ENCODE data around the gene TMEM203. TPM values are rescaled to one million over a fixed set of nuclear protein-coding genes. Genes with fewer than 3 reads are reported as not detected.

Gene TMEM203
- total and polyA plus RNA-seq, 2 of the 13 experiments (the other 11 are each of a cell fraction or from before 2014, with no cell fraction given), result 23.4 to 36.7 TPM

DNA sequence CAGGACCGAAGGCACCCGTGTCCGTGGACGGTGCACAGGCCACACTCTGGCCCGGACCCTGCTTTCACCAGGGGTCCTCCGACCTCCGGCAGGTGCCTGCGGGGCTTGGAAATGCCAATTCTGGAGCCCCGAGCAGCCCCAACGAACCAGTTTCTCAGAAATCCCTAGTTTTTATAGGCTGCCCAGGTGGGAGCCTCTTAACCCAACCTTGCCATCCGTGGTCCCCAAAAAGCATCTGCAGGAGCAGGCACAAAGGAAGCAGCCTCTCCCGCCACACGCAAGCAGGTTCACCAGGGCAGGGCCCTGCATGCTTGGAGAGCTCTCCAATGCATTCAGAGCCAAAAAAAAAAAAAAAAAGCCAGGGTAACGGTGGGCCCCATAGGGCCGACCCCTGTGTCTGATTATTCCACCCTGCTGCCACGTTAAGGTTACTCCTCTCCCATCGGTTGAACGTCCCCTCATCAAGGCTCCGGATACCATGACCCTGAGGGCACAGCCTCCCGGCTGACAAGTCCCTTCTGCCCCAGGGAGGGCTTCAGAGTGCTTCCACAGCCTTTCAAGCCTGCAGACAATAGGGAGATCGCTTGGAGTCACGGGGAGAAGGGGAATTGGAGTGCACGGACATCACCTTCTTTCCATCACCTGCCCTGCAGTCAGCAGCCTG, 4.1 kb downstream of the TMEM203 start (continued):
- TF ChIP-seq SNRNP70 (IDR thresholded peaks at IDR 0.05; ENCODE audit: low read depth, low read length) (no peak), FOXC1 (CRISPR knock-in tag; IDR thresholded peaks at IDR 0.05; ENCODE audit: borderline replicate concordance) (peak; percentile 10; the same call in 1 of the 2 replicates), ZNF670 (CRISPR knock-in tag; IDR thresholded peaks at IDR 0.05; ENCODE audit: borderline replicate concordance) (no peak), IKZF4 (CRISPR knock-in tag; IDR thresholded peaks at IDR 0.05; ENCODE audit: borderline replicate concordance, low read depth, not compliant biosample characterization) (no peak), FOXK1 (CRISPR knock-in tag; IDR thresholded peaks at IDR 0.05; ENCODE audit: borderline replicate concordance, low read depth) (no peak; the same call in 1 of the 2 replicates), SIN3A (IDR thresholded peaks at IDR 0.05; ENCODE audit: borderline replicate concordance, low read depth, low read length) (no peak), FOXM1 (CRISPR knock-in tag; IDR thresholded peaks at IDR 0.05) (no peak), ZNF124 (CRISPR knock-in tag; IDR thresholded peaks at IDR 0.05) (no peak; the same call in 1 of the 2 replicates), BORCS8-MEF2B (CRISPR knock-in tag; IDR thresholded peaks at IDR 0.05) (no peak), NBN (conservative IDR thresholded peaks at IDR 0.05) (no peak), SP5 (CRISPR knock-in tag; IDR thresholded peaks at IDR 0.05; ENCODE audit: borderline replicate concordance, low read depth) (no peak)
- TF ChIP-seq, protein P1, sequence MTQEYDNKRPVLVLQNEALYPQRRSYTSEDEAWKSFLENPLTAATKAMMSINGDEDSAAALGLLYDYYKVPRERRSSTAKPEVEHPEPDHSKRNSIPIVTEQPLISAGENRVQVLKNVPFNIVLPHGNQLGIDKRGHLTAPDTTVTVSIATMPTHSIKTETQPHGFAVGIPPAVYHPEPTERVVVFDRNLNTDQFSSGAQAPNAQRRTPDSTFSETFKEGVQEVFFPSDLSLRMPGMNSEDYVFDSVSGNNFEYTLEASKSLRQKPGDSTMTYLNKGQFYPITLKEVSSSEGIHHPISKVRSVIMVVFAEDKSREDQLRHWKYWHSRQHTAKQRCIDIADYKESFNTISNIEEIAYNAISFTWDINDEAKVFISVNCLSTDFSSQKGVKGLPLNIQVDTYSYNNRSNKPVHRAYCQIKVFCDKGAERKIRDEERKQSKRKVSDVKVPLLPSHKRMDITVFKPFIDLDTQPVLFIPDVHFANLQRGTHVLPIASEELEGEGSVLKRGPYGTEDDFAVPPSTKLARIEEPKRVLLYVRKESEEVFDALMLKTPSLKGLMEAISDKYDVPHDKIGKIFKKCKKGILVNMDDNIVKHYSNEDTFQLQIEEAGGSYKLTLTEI (CRISPR knock-in tag; conservative IDR thresholded peaks at IDR 0.05), result no peak
- TF ChIP-seq, protein P2, sequence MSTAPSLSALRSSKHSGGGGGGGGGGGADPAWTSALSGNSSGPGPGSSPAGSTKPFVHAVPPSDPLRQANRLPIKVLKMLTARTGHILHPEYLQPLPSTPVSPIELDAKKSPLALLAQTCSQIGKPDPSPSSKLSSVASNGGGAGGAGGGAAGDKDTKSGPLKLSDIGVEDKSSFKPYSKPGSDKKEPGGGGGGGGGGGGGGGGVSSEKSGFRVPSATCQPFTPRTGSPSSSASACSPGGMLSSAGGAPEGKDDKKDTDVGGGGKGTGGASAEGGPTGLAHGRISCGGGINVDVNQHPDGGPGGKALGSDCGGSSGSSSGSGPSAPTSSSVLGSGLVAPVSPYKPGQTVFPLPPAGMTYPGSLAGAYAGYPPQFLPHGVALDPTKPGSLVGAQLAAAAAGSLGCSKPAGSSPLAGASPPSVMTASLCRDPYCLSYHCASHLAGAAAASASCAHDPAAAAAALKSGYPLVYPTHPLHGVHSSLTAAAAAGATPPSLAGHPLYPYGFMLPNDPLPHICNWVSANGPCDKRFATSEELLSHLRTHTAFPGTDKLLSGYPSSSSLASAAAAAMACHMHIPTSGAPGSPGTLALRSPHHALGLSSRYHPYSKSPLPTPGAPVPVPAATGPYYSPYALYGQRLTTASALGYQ (CRISPR knock-in tag; IDR thresholded peaks at IDR 0.05), result no peak
- TF ChIP-seq, protein P3, sequence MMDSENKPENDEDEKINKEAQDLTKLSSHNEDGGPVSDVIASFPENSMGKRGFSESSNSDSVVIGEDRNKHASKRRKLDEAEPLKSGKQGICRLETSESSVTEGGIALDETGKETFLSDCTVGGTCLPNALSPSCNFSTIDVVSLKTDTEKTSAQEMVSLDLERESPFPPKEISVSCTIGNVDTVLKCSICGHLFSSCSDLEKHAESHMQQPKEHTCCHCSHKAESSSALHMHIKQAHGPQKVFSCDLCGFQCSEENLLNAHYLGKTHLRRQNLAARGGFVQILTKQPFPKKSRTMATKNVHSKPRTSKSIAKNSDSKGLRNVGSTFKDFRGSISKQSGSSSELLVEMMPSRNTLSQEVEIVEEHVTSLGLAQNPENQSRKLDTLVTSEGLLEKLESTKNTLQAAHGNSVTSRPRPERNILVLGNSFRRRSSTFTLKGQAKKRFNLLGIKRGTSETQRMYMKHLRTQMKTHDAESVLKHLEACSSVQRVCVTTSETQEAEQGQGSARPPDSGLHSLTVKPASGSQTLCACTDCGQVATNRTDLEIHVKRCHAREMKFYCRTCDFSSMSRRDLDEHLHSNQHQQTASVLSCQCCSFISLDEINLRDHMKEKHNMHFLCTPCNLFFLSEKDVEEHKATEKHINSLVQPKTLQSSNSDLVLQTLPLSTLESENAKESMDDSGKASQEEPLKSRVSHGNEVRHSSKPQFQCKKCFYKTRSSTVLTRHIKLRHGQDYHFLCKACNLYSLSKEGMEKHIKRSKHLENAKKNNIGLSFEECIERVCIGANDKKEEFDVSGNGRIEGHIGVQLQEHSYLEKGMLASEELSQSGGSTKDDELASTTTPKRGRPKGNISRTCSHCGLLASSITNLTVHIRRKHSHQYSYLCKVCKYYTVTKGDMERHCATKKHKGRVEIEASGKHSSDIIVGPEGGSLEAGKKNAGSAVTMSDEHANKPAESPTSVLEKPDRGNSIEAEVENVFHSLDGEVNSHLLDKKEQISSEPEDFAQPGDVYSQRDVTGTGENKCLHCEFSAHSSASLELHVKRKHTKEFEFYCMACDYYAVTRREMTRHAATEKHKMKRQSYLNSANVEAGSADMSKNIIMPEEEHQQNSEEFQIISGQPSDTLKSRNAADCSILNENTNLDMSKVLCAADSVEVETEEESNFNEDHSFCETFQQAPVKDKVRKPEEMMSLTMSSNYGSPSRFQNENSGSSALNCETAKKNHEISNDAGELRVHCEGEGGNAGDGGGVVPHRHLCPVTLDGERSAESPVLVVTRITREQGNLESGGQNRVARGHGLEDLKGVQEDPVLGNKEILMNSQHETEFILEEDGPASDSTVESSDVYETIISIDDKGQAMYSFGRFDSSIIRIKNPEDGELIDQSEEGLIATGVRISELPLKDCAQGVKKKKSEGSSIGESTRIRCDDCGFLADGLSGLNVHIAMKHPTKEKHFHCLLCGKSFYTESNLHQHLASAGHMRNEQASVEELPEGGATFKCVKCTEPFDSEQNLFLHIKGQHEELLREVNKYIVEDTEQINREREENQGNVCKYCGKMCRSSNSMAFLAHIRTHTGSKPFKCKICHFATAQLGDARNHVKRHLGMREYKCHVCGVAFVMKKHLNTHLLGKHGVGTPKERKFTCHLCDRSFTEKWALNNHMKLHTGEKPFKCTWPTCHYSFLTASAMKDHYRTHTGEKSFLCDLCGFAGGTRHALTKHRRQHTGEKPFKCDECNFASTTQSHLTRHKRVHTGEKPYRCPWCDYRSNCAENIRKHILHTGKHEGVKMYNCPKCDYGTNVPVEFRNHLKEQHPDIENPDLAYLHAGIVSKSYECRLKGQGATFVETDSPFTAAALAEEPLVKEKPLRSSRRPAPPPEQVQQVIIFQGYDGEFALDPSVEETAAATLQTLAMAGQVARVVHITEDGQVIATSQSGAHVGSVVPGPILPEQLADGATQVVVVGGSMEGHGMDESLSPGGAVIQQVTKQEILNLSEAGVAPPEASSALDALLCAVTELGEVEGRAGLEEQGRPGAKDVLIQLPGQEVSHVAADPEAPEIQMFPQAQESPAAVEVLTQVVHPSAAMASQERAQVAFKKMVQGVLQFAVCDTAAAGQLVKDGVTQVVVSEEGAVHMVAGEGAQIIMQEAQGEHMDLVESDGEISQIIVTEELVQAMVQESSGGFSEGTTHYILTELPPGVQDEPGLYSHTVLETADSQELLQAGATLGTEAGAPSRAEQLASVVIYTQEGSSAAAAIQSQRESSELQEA (CRISPR knock-in tag; IDR thresholded peaks at IDR 0.05; ENCODE audit: not compliant biosample characterization), result peak; percentile 14
- TF ChIP-seq, protein P4, sequence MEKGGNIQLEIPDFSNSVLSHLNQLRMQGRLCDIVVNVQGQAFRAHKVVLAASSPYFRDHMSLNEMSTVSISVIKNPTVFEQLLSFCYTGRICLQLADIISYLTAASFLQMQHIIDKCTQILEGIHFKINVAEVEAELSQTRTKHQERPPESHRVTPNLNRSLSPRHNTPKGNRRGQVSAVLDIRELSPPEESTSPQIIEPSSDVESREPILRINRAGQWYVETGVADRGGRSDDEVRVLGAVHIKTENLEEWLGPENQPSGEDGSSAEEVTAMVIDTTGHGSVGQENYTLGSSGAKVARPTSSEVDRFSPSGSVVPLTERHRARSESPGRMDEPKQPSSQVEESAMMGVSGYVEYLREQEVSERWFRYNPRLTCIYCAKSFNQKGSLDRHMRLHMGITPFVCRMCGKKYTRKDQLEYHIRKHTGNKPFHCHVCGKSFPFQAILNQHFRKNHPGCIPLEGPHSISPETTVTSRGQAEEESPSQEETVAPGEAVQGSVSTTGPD (CRISPR knock-in tag; IDR thresholded peaks at IDR 0.05), result no peak
